ENCODE results near the gene HSPBP1. TPM values are rescaled to one million over a fixed set of nuclear protein-coding genes. Genes with fewer than 3 reads are reported as not detected.
A peak's percentile ranks its signal among the peaks of the same experiment; 100 is the strongest.

Gene HSPBP1
- total RNA-seq (2016; rRNA removed; fragmentation: Illumina TruSeq; extraction: Trizol) (33.7 and 35.9 TPM in 2 replicates), polyA plus RNA-seq (2011; rRNA removed) (22.3 and 25.7 TPM in 2 replicates), polyA minus RNA-seq (2011; rRNA and poly(A)+ RNA removed; ENCODE audit: low replicate concordance) (33.2 and 42.3 TPM in 2 replicates), Bru-seq, nascent RNA (percentile 53 among the genes with signal in this experiment), BruChase-seq, experiment 1, labeled RNA remaining after a 6-hour chase (percentile 69 among the genes with signal in this experiment), BruChase-seq, experiment 2, labeled RNA remaining after a 2-hour chase (percentile 60 among the genes with signal in this experiment)
- 3.9 TPM in 2 replicates for total RNA-seq (2016; cell fraction: cytosol; rRNA removed; fragmentation: Illumina TruSeq; extraction: Trizol; ENCODE audit: low read depth)
- 32.9 and 34.5 TPM in 2 replicates for total RNA-seq (2016; cell fraction: insoluble cytoplasmic fraction; rRNA removed; fragmentation: Illumina TruSeq; extraction: Trizol)
- total RNA-seq (2016; cell fraction: membrane; rRNA removed; fragmentation: Illumina TruSeq; extraction: Trizol): 8.1 and 8.5 TPM in 2 replicates
- total RNA-seq (2016; cell fraction: nucleus; rRNA removed; fragmentation: Illumina TruSeq; extraction: Trizol): 14.3 and 15.8 TPM in 2 replicates
- polyA plus RNA-seq (2011; cell fraction: cytosol; rRNA removed): 19.2 and 35.4 TPM in 2 replicates
- 19.5 and 22.1 TPM in 2 replicates for polyA plus RNA-seq (2011; cell fraction: nucleus; rRNA removed)
- polyA plus RNA-seq (2012): 14.9 and 21.2 TPM in 2 replicates
- 5.6 and 5.7 TPM in 2 replicates for polyA plus RNA-seq (2016; cell fraction: cytosol; fragmentation: Illumina TruSeq; extraction: Trizol; ENCODE audit: low read depth)
- polyA plus RNA-seq (2016; cell fraction: insoluble cytoplasmic fraction; fragmentation: Illumina TruSeq; extraction: Trizol; ENCODE audit: low read depth): 53.4 and 56.0 TPM in 2 replicates
- 8.9 and 9.7 TPM in 2 replicates for polyA plus RNA-seq (2016; cell fraction: membrane; fragmentation: Illumina TruSeq; extraction: Trizol; ENCODE audit: low read depth)
- 26.8 and 27.6 TPM in 2 replicates for polyA plus RNA-seq (2016; cell fraction: nucleus; fragmentation: Illumina TruSeq; extraction: Trizol; ENCODE audit: insufficient read depth, low read depth)
- polyA minus RNA-seq (2011; cell fraction: cytosol; rRNA and poly(A)+ RNA removed): 15.9 and 23.8 TPM in 2 replicates
- 4.6 and 6.1 TPM in 2 replicates for polyA minus RNA-seq (2011; cell fraction: nucleus; rRNA and poly(A)+ RNA removed)
- long read RNA-seq, experiment 1, transcript HSPBP1-202 (8 exons, 1,572 nt): major isoform, 47 of 81 reads
- long read RNA-seq, experiment 1, transcript HSPBP1-206 (7 exons, 1,449 nt): minor isoform, 7 of 81 reads
- long read RNA-seq, experiment 1, partial matches to known transcripts: 7 of 81 reads
- long read RNA-seq, experiment 1, other reads (novel, unspliced or antisense): 20 of 81 reads
- long read RNA-seq, experiment 2, transcript HSPBP1-206 (7 exons, 1,449 nt): minor isoform, 29 of 147 reads
- long read RNA-seq, experiment 2, transcript HSPBP1-202 (8 exons, 1,572 nt): major isoform, 53 of 147 reads
- long read RNA-seq, experiment 2, partial matches to known transcripts: 16 of 147 reads
- long read RNA-seq, experiment 2, other reads (novel, unspliced or antisense): 46 of 147 reads

DNA sequence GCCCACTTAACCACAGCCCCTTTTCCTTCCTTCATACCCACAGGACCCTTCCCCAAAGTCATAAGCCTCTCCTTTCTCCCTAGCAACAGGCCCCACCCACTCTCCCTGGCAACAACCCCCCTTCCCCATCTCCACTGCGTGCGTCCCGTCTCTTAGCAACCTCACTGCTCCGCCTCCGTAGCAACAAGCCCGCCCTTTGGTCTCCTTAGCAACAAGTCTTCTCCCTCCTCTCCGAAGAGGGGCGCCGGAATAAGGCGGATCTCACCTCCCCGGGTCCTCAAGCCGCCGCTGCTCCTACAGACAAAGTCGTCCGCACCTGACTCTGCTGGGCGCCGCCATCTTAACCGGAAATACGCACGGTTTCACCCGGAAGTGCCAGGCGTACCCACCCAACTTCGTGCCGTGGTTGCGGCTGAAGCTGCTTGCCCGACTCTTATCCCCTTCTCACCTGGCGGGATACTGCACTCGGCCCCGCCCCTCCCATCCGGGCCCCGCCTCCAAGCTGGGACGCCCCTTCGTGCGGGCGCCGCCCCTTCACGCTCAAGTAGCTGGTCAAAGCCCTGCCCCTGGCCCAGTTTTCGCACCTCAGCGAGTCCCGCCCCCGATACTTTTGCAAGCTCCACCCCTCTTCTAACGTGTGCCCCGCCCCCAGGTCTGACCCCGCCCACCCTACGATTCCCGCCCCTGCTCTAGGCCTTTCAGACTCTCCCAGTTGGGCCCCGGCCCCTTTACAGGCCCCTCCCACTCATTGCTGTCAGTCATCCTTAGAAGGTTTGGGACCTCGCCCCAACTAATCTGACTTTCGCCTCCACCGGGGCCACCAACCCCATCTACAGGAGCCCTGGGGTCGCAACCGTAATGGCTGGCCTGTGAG lies at the start of gene HSPBP1:
Gene HSPBP1, minus strand, starts transcription at position 341 of the 874 bp plus-strand sequence. CDS start 502 bp downstream, outside the sequence.
- no TSS peak for BruUV-seq (replicated peaks)
- Histone ChIP-seq H3K4me3 (replicated peaks in 1 of 3; ENCODE audit: insufficient read depth in 1 of 3, low read depth in 2 of 3, low read length in 3 of 3) (peak within 1 kb of the TSS; percentile 86 to 97 (median 93)), H3K4me2 (ENCODE audit: low read depth, low read length) (peak within 1 kb of the TSS; percentile 93), H3K27me3 (ENCODE audit: control insufficient read depth in 1 of 2, insufficient read depth in 2 of 2, low read length in 2 of 2) (peaks cover 0 to 9% of the 10 kb centered on the region in 2 experiments; a peak in 3 of 5 replicates), H3K79me2 (ENCODE audit: insufficient read depth, low read length) (peaks cover 6% of the 10 kb centered on the region), H2AFZ (ENCODE audit: low read length) (no peak within 1 kb of the TSS), H3K9me3 (ENCODE audit: low read length) (no peaks in the 10 kb centered on the region), H3K4me1 (ENCODE audit: insufficient read depth, low read length) (peaks cover 24% of the 10 kb centered on the region), H3K27ac (ENCODE audit: extremely low read length, insufficient read depth, low read length) (peak within 1 kb of the TSS; percentile 68), H4K20me1 (ENCODE audit: insufficient read depth, low read length) (no peaks in the 10 kb centered on the region), H3K36me3 (replicated peaks in 1 of 2; ENCODE audit: control insufficient read depth in 1 of 2, insufficient read depth in 2 of 2, low read length in 2 of 2) (peaks cover 5 to 22% of the 10 kb centered on the region in 2 experiments; a peak in 3 of 5 replicates), H3K9ac (ENCODE audit: insufficient read depth, low read depth, low read length) (peak within 1 kb of the TSS; percentile 77)
- peak; percentile 92 for DNase-seq (ENCODE audit: low spot score)
- intact Hi-C loops (cut with micrococcal nuclease; ENCODE audit: unreplicated experiment): no loop called here
- peak; percentile 84 for FAIRE-seq
- peak; percentile 90 for ATAC-seq
- ChIA-PET CTCF (ENCODE audit: low intra/inter-chr PET ratio, low total read pairs) (no interaction called here), POLR2A (interaction anchor here (0.8 to 5.1 kb wide), 17 partner anchors 17 to 374 kb away, joined by 3 to 58 read pairs (median 5); partner anchors contain the start of genes FIZ1, ISOC2, KMT5C and PPP6R1)
- WGBS (ENCODE audit: low lambda C conversion rate): under 1% methylated on average over 29 of the region's 52 CpGs
- in situ Hi-C loops (cut with HindIII; ENCODE audit: extremely low pct_ligation_motif_present, low pct_unique_long_range_greater_than_20kb): no loop called here
- TF ChIP-seq HNRNPLL (IDR thresholded peaks at IDR 0.05; ENCODE audit: low read depth, low read length, poor library complexity, severe bottlenecking) (peak; percentile 46), HOXD1 (CRISPR knock-in tag; IDR thresholded peaks at IDR 0.05) (no peak), FOXO1 (CRISPR knock-in tag; IDR thresholded peaks at IDR 0.05) (no peak; the same call in 1 of the 2 replicates), MEIS2 (CRISPR knock-in tag; IDR thresholded peaks at IDR 0.05) (0 out of 2 replicates have a peak, but pooled peaks have one; percentile 38), MATR3 (CRISPR knock-in tag; IDR thresholded peaks at IDR 0.05) (no peak), ZMYM4 (CRISPR knock-in tag; IDR thresholded peaks at IDR 0.05) (0 out of 2 replicates have a peak, but pooled peaks have one; percentile 12), NBN (conservative IDR thresholded peaks at IDR 0.05) (no peak), NFATC3 (CRISPR knock-in tag; IDR thresholded peaks at IDR 0.05) (no peak)
- TF ChIP-seq, protein P1, sequence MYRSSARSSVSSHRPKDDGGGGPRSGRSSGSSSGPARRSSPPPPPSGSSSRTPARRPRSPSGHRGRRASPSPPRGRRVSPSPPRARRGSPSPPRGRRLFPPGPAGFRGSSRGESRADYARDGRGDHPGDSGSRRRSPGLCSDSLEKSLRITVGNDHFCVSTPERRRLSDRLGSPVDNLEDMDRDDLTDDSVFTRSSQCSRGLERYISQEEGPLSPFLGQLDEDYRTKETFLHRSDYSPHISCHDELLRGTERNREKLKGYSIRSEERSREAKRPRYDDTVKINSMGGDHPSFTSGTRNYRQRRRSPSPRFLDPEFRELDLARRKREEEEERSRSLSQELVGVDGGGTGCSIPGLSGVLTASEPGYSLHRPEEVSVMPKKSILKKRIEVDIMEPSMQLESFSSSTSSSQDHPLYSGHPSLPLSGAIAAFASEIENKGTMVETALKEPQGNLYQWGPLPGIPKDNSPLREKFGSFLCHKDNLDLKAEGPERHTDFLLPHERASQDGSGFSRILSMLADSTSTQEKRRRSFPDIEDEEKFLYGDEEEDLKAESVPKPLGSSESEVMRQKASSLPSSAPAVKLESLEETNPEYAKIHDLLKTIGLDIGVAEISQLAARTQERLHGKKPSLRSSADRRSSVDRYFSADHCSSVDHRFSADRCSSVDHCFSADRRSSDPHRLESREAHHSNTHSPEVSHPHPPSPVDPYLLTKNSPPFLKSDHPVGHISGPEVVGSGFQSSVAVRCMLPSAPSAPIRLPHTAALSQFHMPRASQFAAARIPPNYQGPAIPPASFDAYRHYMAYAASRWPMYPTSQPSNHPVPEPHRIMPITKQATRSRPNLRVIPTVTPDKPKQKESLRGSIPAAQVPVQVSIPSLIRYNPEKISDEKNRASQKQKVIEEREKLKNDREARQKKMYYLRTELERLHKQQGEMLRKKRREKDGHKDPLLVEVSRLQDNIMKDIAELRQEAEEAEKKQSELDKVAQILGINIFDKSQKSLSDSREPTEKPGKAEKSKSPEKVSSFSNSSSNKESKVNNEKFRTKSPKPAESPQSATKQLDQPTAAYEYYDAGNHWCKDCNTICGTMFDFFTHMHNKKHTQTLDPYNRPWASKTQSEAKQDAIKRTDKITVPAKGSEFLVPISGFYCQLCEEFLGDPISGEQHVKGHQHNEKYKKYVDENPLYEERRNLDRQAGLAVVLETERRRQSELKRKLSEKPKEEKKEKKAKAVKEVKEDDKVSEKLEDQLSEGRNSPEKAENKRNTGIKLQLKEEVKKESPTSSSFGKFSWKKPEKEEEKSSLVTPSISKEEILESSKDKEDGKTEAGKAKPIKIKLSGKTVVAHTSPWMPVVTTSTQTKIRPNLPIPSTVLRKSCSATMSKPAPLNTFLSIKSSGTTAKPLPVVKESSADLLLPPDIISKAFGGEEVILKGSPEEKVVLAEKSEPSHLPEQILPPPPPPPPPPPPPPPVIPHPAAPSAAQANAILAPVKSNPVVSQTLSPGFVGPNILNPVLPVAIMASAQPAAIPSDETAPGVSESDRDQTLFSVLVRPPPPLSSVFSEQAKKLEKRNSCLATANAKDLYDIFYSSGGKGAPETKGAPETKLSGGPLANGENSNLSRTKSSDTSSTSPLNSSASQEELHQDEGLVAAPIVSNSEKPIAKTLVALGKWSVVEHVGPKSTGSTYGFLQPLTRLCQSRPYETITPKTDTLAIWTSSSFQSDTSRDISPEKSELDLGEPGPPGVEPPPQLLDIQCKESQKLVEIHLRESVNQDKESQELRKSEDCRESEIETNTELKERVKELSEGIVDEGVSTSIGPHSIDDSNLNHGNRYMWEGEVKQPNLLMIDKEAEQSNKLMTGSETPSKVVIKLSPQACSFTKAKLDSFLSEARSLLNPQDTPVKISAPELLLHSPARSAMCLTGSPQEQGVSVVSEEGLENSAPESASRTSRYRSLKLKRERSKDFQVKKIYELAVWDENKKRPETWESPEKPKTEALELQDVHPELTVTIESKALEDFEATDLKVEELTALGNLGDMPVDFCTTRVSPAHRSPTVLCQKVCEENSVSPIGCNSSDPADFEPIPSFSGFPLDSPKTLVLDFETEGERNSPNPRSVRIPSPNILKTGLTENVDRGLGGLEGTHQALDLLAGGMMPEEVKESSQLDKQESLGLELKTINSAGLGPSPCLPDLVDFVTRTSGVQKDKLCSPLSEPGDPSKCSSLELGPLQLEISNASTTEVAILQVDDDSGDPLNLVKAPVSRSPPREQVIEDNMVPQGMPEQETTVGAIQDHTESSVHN (CRISPR knock-in tag; IDR thresholded peaks at IDR 0.05): no peak

Data from HepG2 (cell line).